Heart left ventricle (tissue), 13 donors: Measurements from ENCODE around the gene SLCO3A1.

Experiments used
- CTCF ChIP-seq, 12 donors: fragments of 200-600 bp; sonication (generic) in 4 of 12; IDR thresholded peaks; one replicate each; pipeline versions ENCODE4 v1.5.0 to v1.8.0; 2018 to 2022; ENCODE audit warnings: antibody characterized with exemption in 12 of 12, mild to moderate bottlenecking in 5 of 12
- POLR2A ChIP-seq, 2 donors: fragments of 450-650 bp; IDR thresholded peaks; one replicate each; pipeline ENCODE4 v1.6.1; 2017; ENCODE audit warnings: antibody characterized with exemption in 2 of 2, mild to moderate bottlenecking in 2 of 2, moderate library complexity in 2 of 2
- donor health status: ischemic (EF 13 %, LVEDD 7.1; RV severe dilation, severe dysfunction).
- donor health status: DM: no; HTN: yes; CAD: no.
- donor health status: DM: no; HTN: no; CAD: no.
- donor health status: ischemic (EF 25% LVEDD 6.9; RV normal size, moderate dysfunction).
- donor health status: ischemic (EF 25% LVEDD 5.7; RV mildly dilated, moderate dysfunction).
- donor health status: ischemic (EF 35%, LVEDD 5.7; RV mildly dilated, moderate dysfunction).
- donor health status: nonischemic (EF 11% LVEDD 7.7; RV severe dilation, severe dysfunction).
- donor health status: DM: yes; HTN: yes; CAD: no.
- donor health status: PGD.
- donor health status: ischemic (EF 29% LVEDD 5.4; RV normal size, mild dysfunction).
- donor health status: nonischemic (EF 23%, LVEDD 6.1; RV moderate dilation, normal function).

DNA sequence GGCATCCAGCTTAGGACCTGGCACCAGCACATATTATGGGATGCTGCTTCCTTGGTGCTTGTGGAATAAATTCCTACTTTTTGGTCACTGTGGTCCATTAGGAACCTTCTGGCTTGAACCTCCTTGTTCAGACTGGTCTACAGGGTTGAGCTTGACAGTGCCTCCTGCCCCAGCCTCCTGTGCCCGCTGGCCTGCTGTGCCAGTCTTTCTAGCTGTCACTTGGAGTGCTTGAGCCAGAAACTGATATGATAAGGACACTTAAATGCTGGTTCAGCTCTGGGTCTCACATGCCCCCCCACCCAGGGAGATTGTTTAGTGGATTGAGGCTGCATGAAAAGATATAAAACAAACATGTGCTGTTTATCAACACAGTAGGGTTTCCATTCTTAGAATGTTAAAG lies 147.8 kb downstream of the SLCO3A1 start:
- no peak for TF ChIP-seq CTCF (IDR thresholded peaks at IDR 0.05)
- TF ChIP-seq POLR2A (IDR thresholded peaks at IDR 0.05) = no peak
